ENCODE measurements around the gene RIPPLY3.

Gene RIPPLY3

GRCh38 chr21:37055271-37055855 is 48.9 kb downstream of the RIPPLY3 start:
- in situ Hi-C loops (cut with MboI; ENCODE audit: low sequenced_read_pairs) = no loop called here

GRCh38 chr21:37057614-37058013 is 51.1 kb downstream of the RIPPLY3 start:
- in situ Hi-C loops (cut with MboI; ENCODE audit: low sequenced_read_pairs) = no loop called here

GRCh38 chr21:37058261-37058660 is 51.8 kb downstream of the RIPPLY3 start:
- in situ Hi-C loops (cut with MboI; ENCODE audit: low sequenced_read_pairs) = no loop called here

DNA sequence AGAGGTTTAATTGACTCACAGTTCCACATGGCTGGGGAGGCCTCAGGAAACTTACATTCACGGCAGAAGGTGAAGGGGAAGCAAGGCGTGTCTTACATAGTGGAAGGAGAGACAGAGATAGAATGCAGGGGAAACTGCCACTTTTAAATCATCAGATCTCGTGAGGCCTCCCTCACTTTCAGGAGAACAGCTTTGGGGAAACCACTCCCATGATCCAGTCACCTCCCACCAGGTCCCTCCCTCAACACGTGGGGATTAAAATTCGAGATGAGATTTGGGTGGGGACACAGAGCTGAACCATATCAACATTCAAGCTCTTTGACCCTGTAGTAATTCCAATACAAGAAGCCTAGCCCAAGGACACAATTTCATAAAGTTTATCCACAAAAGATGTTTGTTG is 52.7 kb downstream of the RIPPLY3 start:
- in situ Hi-C loops (cut with MboI; ENCODE audit: low sequenced_read_pairs) = no loop called here

DNA sequence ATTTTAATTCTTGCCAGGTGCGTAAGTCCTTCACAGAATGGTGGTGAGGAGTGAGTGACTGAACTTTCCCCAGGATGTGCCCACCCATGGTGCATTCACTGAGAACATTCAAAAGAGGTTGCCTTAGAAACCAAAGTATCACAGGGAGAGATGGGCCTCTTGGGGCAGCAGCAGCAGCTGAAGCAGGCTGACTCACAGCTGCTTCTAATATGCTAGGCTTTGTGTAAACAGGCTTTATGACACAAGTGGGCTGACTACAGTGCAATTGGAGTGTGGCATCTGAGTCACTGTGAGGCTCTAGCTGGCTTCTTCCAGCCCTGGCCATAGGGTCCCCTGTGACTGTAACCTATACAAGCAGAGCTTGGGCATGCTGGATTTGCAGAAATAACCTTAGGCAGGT is 53.8 kb downstream of the RIPPLY3 start:
- in situ Hi-C loops (cut with MboI; ENCODE audit: low sequenced_read_pairs) = no loop called here

DNA sequence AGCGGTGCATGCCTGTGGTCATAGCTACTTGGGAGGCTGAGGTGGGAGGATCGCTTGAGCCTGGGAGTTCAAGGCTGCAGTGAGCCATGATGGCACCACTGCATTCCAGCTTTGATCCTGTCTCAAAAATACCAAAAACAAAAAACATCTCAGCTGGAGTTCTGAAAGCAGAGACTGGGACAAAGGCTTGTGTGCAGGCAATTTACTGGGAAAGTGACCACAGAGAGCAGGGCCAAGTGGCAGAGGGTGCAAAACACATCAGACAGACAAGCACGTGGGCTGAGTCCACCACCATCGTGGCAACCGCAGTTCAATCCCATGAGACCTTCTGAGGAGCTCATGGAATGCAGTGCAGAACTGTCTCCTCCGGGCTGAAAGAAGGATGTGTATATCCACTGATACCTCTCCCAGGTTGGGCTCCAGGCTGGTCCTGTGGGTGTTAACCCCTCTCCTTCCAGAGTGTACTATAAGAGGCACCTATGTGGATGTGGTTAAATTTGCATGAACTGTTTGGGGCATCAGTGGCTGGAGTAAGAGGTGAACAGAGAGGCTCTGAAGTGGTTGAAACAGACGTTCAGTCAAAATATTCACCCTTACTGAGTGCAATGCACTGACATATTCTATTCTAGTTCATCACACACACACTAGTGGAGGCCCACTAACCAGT is 55.6 kb downstream of the RIPPLY3 start:
- in situ Hi-C loops (cut with MboI; ENCODE audit: low sequenced_read_pairs) = no loop called here

GRCh38 chr21:37062593-37062935 is 56.1 kb downstream of the RIPPLY3 start:
- in situ Hi-C loops (cut with MboI; ENCODE audit: low sequenced_read_pairs) = no loop called here

DNA sequence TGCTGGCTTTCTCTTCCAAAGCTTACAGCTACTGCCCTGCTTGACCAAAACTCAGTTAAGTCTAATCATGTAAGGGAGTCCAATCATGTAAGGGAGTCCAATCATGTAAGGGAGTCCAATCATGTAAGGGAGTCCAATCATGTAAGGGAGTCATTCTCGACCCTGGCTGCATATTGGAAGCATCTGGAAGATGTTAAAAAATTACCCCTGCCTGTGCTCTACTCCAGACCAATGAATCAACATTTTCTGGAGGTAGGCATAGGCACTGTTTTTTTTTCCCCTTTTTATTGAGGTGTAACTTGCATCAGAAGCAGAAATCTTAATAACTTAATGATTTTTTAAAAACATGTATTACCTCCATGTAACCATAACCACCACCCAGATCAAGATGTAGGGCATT is 56.9 kb downstream of the RIPPLY3 start:
- in situ Hi-C loops (cut with MboI; ENCODE audit: low sequenced_read_pairs) = no loop called here

DNA sequence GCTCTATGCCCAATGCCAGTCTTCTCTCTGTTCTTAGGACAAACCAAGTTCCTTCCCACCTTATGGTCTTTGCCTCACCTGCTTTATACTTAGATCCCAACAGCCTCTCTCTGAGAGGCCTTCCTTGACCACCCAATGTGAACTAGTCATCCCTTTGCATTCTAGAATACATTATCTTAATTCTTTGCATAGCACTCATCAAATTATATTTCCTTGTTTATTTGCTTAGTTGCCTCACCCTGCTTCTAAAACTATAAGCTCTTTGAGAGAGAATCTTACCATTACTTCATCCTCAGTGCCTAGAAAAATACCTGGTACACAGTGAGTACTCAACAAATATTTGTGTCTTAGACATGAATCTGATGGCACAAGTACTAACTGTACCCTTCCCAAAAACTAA is 58.3 kb downstream of the RIPPLY3 start:
- in situ Hi-C loops (cut with MboI; ENCODE audit: low sequenced_read_pairs) = no loop called here

GRCh38 chr21:37065561-37066177 is 59.2 kb downstream of the RIPPLY3 start:
- in situ Hi-C loops (cut with MboI; ENCODE audit: low sequenced_read_pairs) = no loop called here

Measured in HL-60/S4 treated with retinoic acid at 250 ng/mL for 4 days and 3 days (cell line).